ENCODE measurements around the gene HPS1.

HPS1 gene

DNA sequence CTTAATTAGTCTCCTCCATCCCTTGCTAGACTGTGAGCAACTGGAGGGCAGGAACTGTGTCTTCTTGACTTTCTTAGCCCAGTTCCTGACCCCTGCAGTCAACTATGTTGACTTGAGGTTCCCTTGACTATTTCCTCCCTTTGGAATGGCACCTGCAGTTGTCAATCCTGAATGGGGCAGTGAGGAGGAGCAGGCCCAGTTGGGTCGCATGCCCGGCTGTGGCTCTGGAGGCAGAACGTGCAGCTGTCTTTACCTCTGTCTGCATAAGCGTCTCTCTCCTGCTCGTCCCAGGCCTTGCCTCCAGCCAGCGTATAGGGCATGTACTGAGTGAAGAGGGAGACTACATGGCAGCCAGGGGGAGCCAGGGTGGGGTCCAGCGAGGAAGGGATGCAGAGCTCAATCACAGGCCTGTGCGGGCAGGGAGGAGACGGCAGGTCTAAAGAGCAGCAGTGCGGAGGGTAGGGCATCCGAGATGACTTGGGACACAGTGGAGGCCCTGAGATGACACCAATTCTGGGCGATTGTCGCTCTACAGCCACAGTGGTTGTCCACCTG is 58.6 kb downstream of the HPS1 start:
- DNase-seq (ENCODE audit: low read depth), result no peak

- no peak for DNase-seq (ENCODE audit: low read depth)
Measured at GRCh38 chr10:98384531-98385133, 62.1 kb downstream of the HPS1 start.

DNA sequence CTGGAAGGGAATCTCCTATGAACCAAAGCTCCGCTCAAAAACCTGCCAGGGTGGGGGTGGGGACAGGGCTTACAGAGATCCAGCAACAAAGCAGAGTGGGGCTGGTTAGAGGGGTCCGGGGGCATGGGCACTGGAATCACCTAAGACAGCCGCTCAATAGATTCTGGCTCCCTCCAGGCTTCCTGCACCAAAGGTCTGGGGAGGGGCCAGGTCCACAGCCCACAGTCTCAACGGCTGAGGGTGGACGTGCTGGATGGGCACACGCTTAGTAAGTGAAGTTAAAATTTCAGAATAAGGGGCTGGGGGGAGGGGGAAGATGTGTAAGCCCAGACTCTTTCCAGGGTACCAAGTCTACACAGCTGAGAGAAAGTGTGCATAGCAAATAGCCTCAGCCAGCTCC is 62.9 kb downstream of the HPS1 start:
- no peak for DNase-seq (ENCODE audit: low read depth)

DNA sequence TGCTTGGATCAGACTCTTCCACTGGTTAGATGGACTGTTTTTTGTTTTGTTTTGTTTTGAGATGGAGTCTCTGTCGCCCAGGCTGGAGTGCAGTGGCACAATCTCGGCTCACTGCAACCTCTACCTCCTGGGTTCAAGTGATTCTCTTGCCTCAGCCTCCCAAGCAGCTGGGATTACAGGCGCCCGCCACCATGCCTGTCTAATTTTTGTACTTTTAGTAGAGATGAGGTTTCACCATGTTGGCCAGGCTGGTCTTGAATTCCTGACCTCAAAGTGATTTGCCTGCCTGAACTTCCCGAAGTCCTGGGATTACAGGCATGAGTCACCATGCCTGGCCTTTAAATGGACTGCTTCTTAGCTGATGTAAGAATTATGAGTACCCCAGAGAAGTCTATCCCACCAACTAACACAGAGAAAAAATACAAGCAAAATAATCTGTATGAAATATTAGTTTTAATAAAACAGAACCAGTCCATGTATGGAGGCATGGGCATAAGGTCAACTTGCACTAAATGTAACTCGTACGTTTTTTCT is 63.5 kb downstream of the HPS1 start:
- peak; percentile 66 for DNase-seq (ENCODE audit: low read depth)

GRCh38 chr10:98382691-98383101 is 64.0 kb downstream of the HPS1 start:
- DNase-seq (ENCODE audit: low read depth), result no peak

DNA sequence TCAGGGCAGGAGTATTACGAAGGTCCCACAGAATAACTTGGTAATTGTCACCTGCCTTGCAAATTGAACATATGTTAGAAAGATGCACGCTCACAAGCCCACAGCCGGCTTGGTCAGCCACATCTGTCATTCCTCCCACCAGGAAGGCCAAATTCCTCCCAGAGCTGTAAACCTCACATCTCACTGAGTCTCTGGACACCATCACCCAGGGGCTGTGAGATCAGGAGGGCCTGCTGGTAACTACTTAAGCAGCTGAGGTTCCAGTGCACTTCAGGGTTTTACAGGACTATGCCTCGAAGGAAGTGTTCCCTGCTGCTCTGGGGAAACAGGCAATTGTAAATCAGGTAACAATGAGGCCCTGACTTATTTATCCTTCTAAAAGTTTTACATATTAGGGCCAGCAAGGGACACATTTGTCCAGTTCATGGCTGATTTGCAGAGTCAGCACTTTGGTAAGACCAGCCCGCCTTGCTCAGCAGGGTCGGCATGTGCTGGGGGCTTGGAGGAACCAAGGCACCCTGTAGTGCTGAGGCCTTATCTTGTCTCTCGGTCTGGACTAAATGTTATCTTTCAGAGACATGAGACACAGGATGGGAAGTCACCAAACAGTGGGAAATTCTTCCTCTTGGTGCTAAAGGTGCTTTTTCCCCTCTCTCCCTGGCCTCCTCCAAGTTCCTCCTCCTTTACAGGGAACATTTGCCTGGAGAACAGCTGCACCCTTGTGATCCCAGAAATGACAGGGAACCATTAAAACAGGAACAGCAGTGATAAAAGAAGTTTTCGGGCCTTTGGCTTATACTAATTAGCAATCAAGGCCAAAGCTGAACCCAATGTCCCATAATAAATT is 66.0 kb downstream of the HPS1 start:
- DNase-seq (ENCODE audit: low read depth), result no peak

GRCh38 chr10:98378722-98379121 is 68.0 kb downstream of the HPS1 start:
- DNase-seq (ENCODE audit: low read depth), result no peak

GRCh38 chr10:98377536-98377935 is 69.2 kb downstream of the HPS1 start:
- DNase-seq (ENCODE audit: low read depth), result no peak

- no peak for DNase-seq (ENCODE audit: low read depth)
Measured at GRCh38 chr10:98377001-98377400, 69.7 kb downstream of the HPS1 start.

DNA sequence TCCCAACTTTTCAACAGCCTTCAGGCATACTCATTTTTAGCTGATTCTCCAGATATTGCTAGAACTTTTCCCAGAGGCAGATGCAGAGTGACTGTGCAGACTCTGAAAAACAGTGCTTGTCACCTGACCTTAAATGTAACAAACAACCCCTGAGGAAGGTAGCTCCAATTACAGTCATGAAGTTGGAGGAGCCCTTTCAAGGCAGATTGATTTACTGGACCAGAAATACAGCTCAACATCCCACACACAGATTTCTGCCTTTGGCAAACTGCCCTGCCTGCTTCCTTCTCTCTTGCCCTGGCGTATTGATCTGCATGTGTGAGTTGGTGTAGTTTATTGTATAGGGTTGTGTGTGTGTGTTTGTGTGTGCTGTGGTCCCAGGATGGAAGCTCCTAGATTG is 70.2 kb downstream of the HPS1 start:
- DNase-seq (ENCODE audit: low read depth), result no peak

- DNase-seq (ENCODE audit: low read depth), result no peak
Measured at GRCh38 chr10:98374217-98374985, 72.3 kb downstream of the HPS1 start.

DNA sequence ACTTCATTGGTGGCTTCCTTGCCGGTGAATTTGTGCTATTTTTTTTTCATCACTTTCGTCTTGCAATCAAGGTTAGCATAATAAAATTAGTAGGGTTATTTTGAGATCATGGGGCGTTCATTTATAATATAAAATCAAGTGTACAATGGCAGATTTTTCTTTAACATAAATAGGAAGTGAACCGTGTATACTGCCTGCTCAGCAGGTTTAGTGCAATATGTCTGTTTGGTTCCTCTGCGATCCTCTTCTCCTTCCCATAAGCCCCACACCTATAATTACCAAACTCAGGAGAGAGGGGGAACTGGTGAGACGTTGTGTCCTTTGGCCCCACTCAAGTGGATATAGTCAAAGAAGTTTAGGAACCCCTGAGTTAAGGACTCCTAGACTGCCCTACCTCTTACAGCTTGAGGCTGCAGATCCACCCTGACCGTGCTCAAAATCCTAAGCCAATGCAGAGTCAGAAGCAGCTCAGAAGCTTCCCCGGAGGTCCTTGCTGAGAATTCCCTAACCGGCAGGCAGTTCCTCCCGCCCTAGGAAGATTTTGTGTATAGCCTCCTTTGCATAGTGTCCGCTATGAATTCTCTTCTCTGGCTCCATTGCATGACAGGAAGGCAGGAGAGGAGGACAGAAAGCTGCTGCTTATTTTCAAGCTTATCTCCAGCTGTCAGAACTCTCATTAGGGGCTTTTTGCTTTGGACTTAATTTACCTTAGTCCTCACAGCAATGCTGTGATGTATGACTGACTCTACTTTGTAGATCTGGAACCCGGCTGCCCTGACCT is 73.3 kb downstream of the HPS1 start:
- no peak for DNase-seq (ENCODE audit: low read depth)

GRCh38 chr10:98370831-98371820 is 75.6 kb downstream of the HPS1 start:
- DNase-seq (ENCODE audit: low read depth), result no peak

- no peak for DNase-seq (ENCODE audit: low read depth)
Measured at GRCh38 chr10:98369801-98370200, 76.9 kb downstream of the HPS1 start.

- no peak for DNase-seq (ENCODE audit: low read depth)
Measured at GRCh38 chr10:98368644-98369043, 78.1 kb downstream of the HPS1 start.

GRCh38 chr10:98367604-98368451 is 78.9 kb downstream of the HPS1 start:
- no peak for DNase-seq (ENCODE audit: low read depth)
